Cardiac fibroblast (primary cell): ENCODE measurements around the gene CNIH3.

Experiments
- DNase-seq, 2 donors: peaks; one replicate each; pipeline versions ENCODE4 v3.0.0 to v3.0.0-alpha.2; 2010; ENCODE audit warnings: low read depth in 2 of 2
- H3K4me3 ChIP-seq, 2 donors: replicated peaks in 1 of 2; 1 replicate in 1 of 2; 2 replicates in 1 of 2; pipeline ENCODE4 v1.5.1; 2011; ENCODE audit warnings: low read depth in 2 of 2, low read length in 2 of 2, mild to moderate bottlenecking in 2 of 2, moderate library complexity in 1 of 2
- TF ChIP-seq, protein P1 (sequence below): IDR thresholded peaks from one replicate; pipeline ENCODE4 v1.5.1; 2011; ENCODE audit warnings: low read depth, mild to moderate bottlenecking, low read length, inconsistent platforms

The CNIH3 gene

DNA sequence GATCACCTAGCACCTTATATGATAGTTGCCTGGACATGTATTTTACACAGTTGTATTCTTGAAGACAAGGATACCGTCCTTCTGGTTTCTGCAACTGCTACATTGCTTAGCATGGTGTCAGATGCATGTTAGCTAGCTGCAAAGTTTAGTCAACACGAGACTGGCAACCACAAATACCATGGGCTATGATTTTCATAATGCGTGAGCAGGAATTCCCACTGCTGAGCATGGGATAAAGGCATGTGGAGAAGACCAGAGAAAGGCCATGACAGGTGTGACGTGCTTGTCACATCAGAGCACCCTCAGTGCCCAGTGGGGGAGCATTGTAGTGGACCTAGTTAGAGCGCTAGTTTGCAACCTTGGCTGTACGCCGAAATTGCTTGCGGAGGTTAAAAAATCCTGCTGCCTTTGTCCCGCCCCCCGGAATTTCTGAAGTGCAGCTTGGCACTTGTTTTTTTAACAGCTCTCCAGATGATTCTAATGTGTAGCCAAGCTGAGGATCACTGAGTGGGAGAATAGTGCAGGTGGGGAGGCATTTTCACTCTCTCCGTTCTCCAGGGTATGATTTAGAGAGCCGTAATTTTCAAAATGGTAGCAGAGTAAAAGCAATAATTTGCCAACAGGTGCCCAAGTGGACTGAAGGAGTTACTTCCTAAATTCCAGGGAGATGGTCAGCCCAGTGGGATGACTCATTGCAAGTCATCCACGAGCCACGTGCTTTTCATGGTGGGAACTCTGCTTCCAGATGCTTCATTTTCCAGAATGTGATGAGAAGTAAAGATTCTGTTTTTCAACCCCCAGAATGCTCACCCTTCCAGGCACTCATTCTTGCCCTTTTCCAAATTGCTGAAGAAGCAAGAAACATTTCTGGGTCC, 81.0 kb downstream of the CNIH3 start:
- H3K4me3 ChIP-seq: no peak overlapping the region
- TF ChIP-seq, protein P1, sequence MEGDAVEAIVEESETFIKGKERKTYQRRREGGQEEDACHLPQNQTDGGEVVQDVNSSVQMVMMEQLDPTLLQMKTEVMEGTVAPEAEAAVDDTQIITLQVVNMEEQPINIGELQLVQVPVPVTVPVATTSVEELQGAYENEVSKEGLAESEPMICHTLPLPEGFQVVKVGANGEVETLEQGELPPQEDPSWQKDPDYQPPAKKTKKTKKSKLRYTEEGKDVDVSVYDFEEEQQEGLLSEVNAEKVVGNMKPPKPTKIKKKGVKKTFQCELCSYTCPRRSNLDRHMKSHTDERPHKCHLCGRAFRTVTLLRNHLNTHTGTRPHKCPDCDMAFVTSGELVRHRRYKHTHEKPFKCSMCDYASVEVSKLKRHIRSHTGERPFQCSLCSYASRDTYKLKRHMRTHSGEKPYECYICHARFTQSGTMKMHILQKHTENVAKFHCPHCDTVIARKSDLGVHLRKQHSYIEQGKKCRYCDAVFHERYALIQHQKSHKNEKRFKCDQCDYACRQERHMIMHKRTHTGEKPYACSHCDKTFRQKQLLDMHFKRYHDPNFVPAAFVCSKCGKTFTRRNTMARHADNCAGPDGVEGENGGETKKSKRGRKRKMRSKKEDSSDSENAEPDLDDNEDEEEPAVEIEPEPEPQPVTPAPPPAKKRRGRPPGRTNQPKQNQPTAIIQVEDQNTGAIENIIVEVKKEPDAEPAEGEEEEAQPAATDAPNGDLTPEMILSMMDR: no peak
- DNase-seq: peak; percentile 56 to 69

- TF ChIP-seq, protein P1: no peak
- H3K4me3 ChIP-seq: no peak overlapping the region
- DNase-seq: peak in 1 of 2 donors; percentile 45
Measured at GRCh38 chr1:224698015-224698451, 81.9 kb downstream of the CNIH3 start.

DNA sequence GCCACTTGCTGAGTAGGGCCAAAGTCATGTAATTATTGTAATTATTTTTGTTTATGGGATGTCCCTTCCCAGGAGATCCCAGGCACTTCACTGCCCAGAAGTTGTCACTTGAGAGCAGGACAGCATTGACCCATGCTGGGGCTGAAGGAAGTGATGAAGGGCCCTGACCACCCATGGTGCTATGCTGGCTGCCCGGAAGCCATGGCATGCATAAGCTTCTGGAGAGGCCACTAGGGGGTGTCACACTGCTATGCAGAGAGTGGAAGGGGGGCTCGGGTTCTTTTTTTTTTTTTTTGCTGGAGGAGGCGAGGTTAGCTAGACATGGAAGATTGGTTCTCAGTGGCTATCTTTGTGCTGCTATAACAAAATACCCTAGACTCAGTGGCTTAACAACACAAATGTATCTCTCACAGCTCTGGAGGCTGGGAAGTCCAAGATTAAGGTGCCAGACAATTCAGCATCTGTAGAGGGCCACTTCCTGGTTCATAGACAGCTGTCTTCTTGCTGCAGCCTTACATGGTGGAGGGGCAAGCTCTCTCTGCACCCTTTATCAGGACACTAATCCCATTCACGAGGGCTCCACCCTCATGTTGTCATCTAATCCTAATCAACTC, 84.9 kb downstream of the CNIH3 start:
- peak; percentile 31 to 36 for DNase-seq
- TF ChIP-seq, protein P1: peak; percentile 57

DNA sequence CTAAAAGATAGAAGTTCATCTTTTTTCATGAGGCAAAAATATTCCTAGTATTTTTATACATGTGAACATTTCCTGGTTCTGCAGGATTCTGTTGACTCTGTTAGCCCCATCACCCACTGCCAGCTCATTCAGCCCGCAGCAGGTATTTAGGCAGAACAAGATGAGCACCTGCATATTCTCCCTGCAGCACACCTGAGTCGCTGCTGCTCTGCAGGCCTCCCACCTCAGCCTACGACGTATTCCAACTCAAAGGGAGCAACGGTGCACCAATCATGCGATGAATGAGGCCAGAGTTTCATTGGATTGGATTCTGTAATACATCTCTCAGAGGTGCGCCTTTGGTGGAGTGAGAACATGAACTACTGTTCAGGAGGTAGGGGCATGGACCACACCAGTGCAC, 87.6 kb downstream of the CNIH3 start:
- TF ChIP-seq, protein P1: no peak

More for the DNA sequence above, 84.9 kb downstream of the CNIH3 start:
- no peak overlapping the region for H3K4me3 ChIP-seq

DNA sequence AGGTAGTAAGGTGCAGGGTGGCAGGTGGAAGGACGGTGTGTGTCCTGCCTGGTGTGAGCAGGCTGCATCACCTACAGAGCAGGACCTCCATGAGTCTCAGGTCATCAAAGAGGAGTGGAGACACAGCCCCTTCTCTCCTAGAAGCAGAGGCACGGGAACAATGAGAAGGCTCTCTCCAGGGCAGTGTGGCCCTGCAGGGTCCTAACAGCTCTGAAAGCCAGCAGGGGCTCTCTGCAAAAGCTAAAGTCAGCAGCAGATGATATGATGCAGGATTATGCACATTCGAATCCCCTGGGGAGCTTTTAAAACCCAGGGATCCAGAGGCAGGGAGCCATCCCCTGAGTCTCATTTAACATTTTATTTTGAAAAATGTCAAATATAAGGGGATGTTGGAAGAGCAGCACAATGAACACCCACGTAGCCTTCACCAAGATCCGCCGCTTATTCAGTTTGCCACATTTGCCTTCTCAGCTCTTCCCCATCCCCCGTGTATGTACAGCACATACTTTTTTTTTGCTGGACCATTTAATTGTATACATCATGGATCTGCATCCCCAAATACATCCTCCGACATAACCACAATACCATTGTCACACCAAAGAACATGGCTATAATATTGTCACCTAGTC, 88.1 kb downstream of the CNIH3 start:
- TF ChIP-seq, protein P1: no peak
- no peak overlapping the region for H3K4me3 ChIP-seq
- no peak for DNase-seq

More for the DNA sequence above, 87.6 kb downstream of the CNIH3 start:
- H3K4me3 ChIP-seq: no peak overlapping the region
- no peak for DNase-seq

DNA sequence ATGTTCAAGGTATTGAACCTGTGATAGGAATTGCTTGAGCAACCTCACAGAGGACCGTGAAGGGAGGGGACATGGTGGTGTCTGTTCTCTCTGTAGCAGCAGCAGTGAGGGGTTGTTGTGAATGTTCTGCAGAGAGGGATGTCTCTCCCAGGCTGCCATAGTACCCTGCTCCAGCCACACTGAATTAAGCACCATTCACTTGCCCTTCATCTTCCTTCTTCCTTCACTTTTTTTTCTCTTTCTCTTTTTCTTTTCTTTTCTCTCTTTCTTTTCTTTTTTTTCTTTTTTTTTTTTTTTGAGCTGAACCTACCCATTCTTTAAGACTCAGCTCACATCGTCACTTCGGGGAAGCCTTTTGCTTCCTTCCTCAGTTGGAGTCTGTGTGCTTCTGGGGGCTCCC, 89.5 kb downstream of the CNIH3 start:
- TF ChIP-seq, protein P1: no peak
- DNase-seq: no peak
- H3K4me3 ChIP-seq: no peak overlapping the region
